Measurements from ENCODE around the gene RGS3. TPM values are rescaled to one million over a fixed set of nuclear protein-coding genes. Genes with fewer than 3 reads are reported as not detected.
A peak's percentile ranks its signal among the peaks of the same experiment; 100 is the strongest.
"Not testable (repeated sequence)": the region's sequence is repeated elsewhere in the genome, so short reads cannot be mapped to it uniquely, and the experiment has no call there.

RGS3 gene
- total RNA-seq, 2 experiments from 2014 or later = 51.0 to 51.5 TPM

GRCh38 chr9:113543982-113544303 lies 80.4 kb downstream of the RGS3 start:
- TF ChIP-seq CTCF (IDR thresholded peaks at IDR 0.05) = no peak
- intact Hi-C loops (cut with micrococcal nuclease) = no loop called here
- ChIA-PET POLR2A (no interaction called here), CTCF (interaction anchor here (2.4 kb wide), 1 partner anchor 39 kb away, joined by 6 read pairs; no protein-coding TSS in a partner anchor)
- Mint-ChIP-seq H3K27me3 (no peaks in the 10 kb centered on the region), H3K4me1 (ENCODE audit: low read depth) (peaks cover 44% of the 10 kb centered on the region), H3K27ac (no peak overlapping the region), H3K4me3 (no peak overlapping the region), H3K9me3 (no peaks in the 10 kb centered on the region), H3K36me3 (ENCODE audit: low read depth) (peaks cover 53% of the 10 kb centered on the region)
- ATAC-seq = no peak
- DNase-seq = no peak

- Mint-ChIP-seq H3K27me3 (no peaks in the 10 kb centered on the region), H3K9me3 (no peaks in the 10 kb centered on the region), H3K4me1 (ENCODE audit: low read depth) (peaks cover 50% of the 10 kb centered on the region), H3K27ac (no peak overlapping the region), H3K36me3 (ENCODE audit: low read depth) (peaks cover 60% of the 10 kb centered on the region), H3K4me3 (no peak overlapping the region)
- POLR2A ChIA-PET = interaction anchor here (1.3 kb wide), 1 partner anchor 22 kb away, joined by 4 read pairs; no protein-coding TSS in a partner anchor
- intact Hi-C loops (cut with micrococcal nuclease) = no loop called here
- TF ChIP-seq CTCF (IDR thresholded peaks at IDR 0.05) = no peak
- CTCF ChIA-PET = interaction anchor here (1.0 to 2.4 kb wide), 4 partner anchors 28 to 110 kb away, joined by 3 to 6 read pairs (median 3); no protein-coding TSS in a partner anchor
- no peak for DNase-seq
- no peak for ATAC-seq
These were observed 81.5 kb downstream of the RGS3 start for GRCh38 chr9:113545068-113545467.

GRCh38 chr9:113546566-113546965 lies 83.0 kb downstream of the RGS3 start:
- no peak overlapping the region for H3K4me3 Mint-ChIP-seq

GRCh38 chr9:113547501-113547900 lies 84.0 kb downstream of the RGS3 start:
- POLR2A ChIA-PET = interaction anchor here (1.2 kb wide), 2 partner anchors 11 to 27 kb away, joined by 5 to 6 read pairs; no protein-coding TSS in a partner anchor
- Mint-ChIP-seq H3K27me3 (no peaks in the 10 kb centered on the region), H3K36me3 (ENCODE audit: low read depth) (peaks cover 55% of the 10 kb centered on the region), H3K27ac (peak overlapping the region; percentile 88), H3K4me3 (no peak overlapping the region), H3K9me3 (no peaks in the 10 kb centered on the region), H3K4me1 (ENCODE audit: low read depth) (peaks cover 45% of the 10 kb centered on the region)
- no peak for DNase-seq
- no peak for TF ChIP-seq CTCF (IDR thresholded peaks at IDR 0.05)
- CTCF ChIA-PET = no interaction called here
- intact Hi-C loops (cut with micrococcal nuclease) = no loop called here
- ATAC-seq = no peak

More at GRCh38 chr9:113546566-113546965, 83.0 kb downstream of the RGS3 start:
- Mint-ChIP-seq H3K36me3 (ENCODE audit: low read depth) (peaks cover 63% of the 10 kb centered on the region), H3K27ac (peak overlapping the region; percentile 88), H3K9me3 (no peaks in the 10 kb centered on the region), H3K4me1 (ENCODE audit: low read depth) (peaks cover 51% of the 10 kb centered on the region), H3K27me3 (no peaks in the 10 kb centered on the region)
- intact Hi-C loops (cut with micrococcal nuclease) = no loop called here
- POLR2A ChIA-PET = interaction anchor here (1.1 to 1.3 kb wide), 2 partner anchors 33 to 50 kb away, joined by 3 to 5 read pairs; no protein-coding TSS in a partner anchor
- ATAC-seq (no peak), DNase-seq (no peak)
- no peak for TF ChIP-seq CTCF (IDR thresholded peaks at IDR 0.05)
- CTCF ChIA-PET = interaction anchor here (0.7 to 1.4 kb wide), 3 partner anchors 33 to 108 kb away, joined by 3 to 4 read pairs (median 3); no protein-coding TSS in a partner anchor

- peaks cover 45% of the 10 kb centered on the region for H3K4me1 Mint-ChIP-seq (ENCODE audit: low read depth)
- H3K4me3 Mint-ChIP-seq = no peak overlapping the region
- peak overlapping the region; percentile 88 for H3K27ac Mint-ChIP-seq
- no peaks in the 10 kb centered on the region for H3K27me3 Mint-ChIP-seq
- intact Hi-C loops (cut with micrococcal nuclease) = no loop called here
- peaks cover 50% of the 10 kb centered on the region for H3K36me3 Mint-ChIP-seq (ENCODE audit: low read depth)
- no peaks in the 10 kb centered on the region for H3K9me3 Mint-ChIP-seq
- peak; percentile 64 for DNase-seq
- CTCF ChIA-PET = interaction anchor here (1.1 kb wide), 1 partner anchor 147 kb away, joined by 4 read pairs; the partner anchor contains the start of gene ALAD
- ATAC-seq = peak; percentile 89
- no peak for TF ChIP-seq CTCF (IDR thresholded peaks at IDR 0.05)
- POLR2A ChIA-PET = interaction anchor here (1.2 kb wide), 2 partner anchors 10 to 28 kb away, joined by 5 to 6 read pairs; no protein-coding TSS in a partner anchor
These were observed 84.9 kb downstream of the RGS3 start for GRCh38 chr9:113548221-113549041.

- ATAC-seq; H3K27ac Mint-ChIP-seq; H3K4me3 Mint-ChIP-seq; DNase-seq; H3K9me3 Mint-ChIP-seq; H3K27me3 Mint-ChIP-seq; intact Hi-C loops (cut with micrococcal nuclease); POLR2A ChIA-PET: not testable (repeated sequence)
- CTCF ChIA-PET = interaction anchor here (1.3 to 1.4 kb wide), 3 partner anchors 30 to 106 kb away, joined by 3 to 4 read pairs (median 3); no protein-coding TSS in a partner anchor
- H3K4me1 Mint-ChIP-seq (ENCODE audit: low read depth) = peaks cover 53% of the 10 kb centered on the region
- peaks cover 48% of the 10 kb centered on the region for H3K36me3 Mint-ChIP-seq (ENCODE audit: low read depth)
These were observed 86.4 kb downstream of the RGS3 start for GRCh38 chr9:113549892-113550291.

Data from activated CD8-positive, alpha-beta T cell treated with anti-CD3 and anti-CD28 coated beads for 36 hours (primary cell).